Nephron progenitor cell (in vitro differentiated cells): Measurements from ENCODE around the gene PTGER2.

Experiments used
- DNase-seq: peaks from one replicate; pipeline ENCODE4 v3.0.0; 2021
- H3K27ac Mint-ChIP-seq: 2 replicates; pipeline ENCODE4 v1.8.0; 2021; ENCODE audit warnings: mild to moderate bottlenecking, moderate library complexity, mixed read lengths
- H3K27me3 Mint-ChIP-seq: 2 replicates; pipeline ENCODE4 v1.8.0; 2021; ENCODE audit warnings: mild to moderate bottlenecking, low read depth, mixed read lengths; ENCODE audit not compliant: poor library complexity
- H3K36me3 Mint-ChIP-seq: 2 replicates; pipeline ENCODE4 v1.8.0; 2021; ENCODE audit warnings: low read depth, mixed read lengths
- H3K4me1 Mint-ChIP-seq: 2 replicates; pipeline ENCODE4 v1.8.0; 2021; ENCODE audit warnings: mixed read lengths
- H3K4me3 Mint-ChIP-seq: 2 replicates; pipeline ENCODE4 v1.8.0; 2021; ENCODE audit warnings: mild to moderate bottlenecking, moderate library complexity, mixed read lengths
- H3K9me3 Mint-ChIP-seq: 2 replicates; pipeline ENCODE4 v1.8.0; 2021; ENCODE audit warnings: mild to moderate bottlenecking, moderate library complexity, mixed read lengths
- CTCF ChIP-seq: fragments of 200-600 bp; sonication (generic); IDR thresholded peaks from 2 replicates; pipeline ENCODE4 v1.5.0; 2021; ENCODE audit warnings: antibody characterized with exemption

Gene PTGER2

GRCh38 chr14:52310541-52310940 lies 3.6 kb upstream of the PTGER2 start:
- H3K27me3 Mint-ChIP-seq: peaks cover 56% of the 10 kb centered on the region

GRCh38 chr14:52312931-52313355 lies 1.2 kb upstream of the PTGER2 start:
- peak overlapping the region; percentile 90 for H3K4me3 Mint-ChIP-seq
- no peaks in the 10 kb centered on the region for H3K9me3 Mint-ChIP-seq
- no peak for DNase-seq
- no peak for TF ChIP-seq CTCF
- no peak overlapping the region for H3K27ac Mint-ChIP-seq
- peaks cover 75% of the 10 kb centered on the region for H3K27me3 Mint-ChIP-seq
- H3K4me1 Mint-ChIP-seq: peaks cover 38% of the 10 kb centered on the region
- no peaks in the 10 kb centered on the region for H3K36me3 Mint-ChIP-seq

More at GRCh38 chr14:52310541-52310940, 3.6 kb upstream of the PTGER2 start:
- H3K27ac Mint-ChIP-seq: no peak overlapping the region
- H3K4me3 Mint-ChIP-seq: no peak overlapping the region
- DNase-seq: no peak
- H3K4me1 Mint-ChIP-seq: peaks cover 37% of the 10 kb centered on the region
- no peak for TF ChIP-seq CTCF
- no peaks in the 10 kb centered on the region for H3K9me3 Mint-ChIP-seq
- no peaks in the 10 kb centered on the region for H3K36me3 Mint-ChIP-seq

- H3K27ac Mint-ChIP-seq: no peak overlapping the region
- no peaks in the 10 kb centered on the region for H3K36me3 Mint-ChIP-seq
- H3K9me3 Mint-ChIP-seq: no peaks in the 10 kb centered on the region
- no peak for TF ChIP-seq CTCF
- DNase-seq: no peak
- H3K4me1 Mint-ChIP-seq: peaks cover 38% of the 10 kb centered on the region
- peak overlapping the region; percentile 90 for H3K4me3 Mint-ChIP-seq
- peaks cover 79% of the 10 kb centered on the region for H3K27me3 Mint-ChIP-seq
Observed at GRCh38 chr14:52313462-52313861, 650 bp upstream of the PTGER2 start.

- peaks cover 38% of the 10 kb centered on the region for H3K4me1 Mint-ChIP-seq
- peaks cover under 1% of the 10 kb centered on the region for H3K9me3 Mint-ChIP-seq
- H3K27ac Mint-ChIP-seq: no peak overlapping the region
- peak; percentile 50 for DNase-seq
- H3K27me3 Mint-ChIP-seq: peaks cover 80% of the 10 kb centered on the region
- TF ChIP-seq CTCF: no peak
- H3K4me3 Mint-ChIP-seq: peak overlapping the region; percentile 94
- H3K36me3 Mint-ChIP-seq: peaks cover under 1% of the 10 kb centered on the region
Observed at GRCh38 chr14:52314595-52315354, 663 bp downstream of the PTGER2 start.

GRCh38 chr14:52315355-52315718 lies 1.2 kb downstream of the PTGER2 start:
- no peak overlapping the region for H3K27ac Mint-ChIP-seq
- H3K4me3 Mint-ChIP-seq: peak overlapping the region; percentile 94
- TF ChIP-seq CTCF: no peak
- DNase-seq: no peak
- H3K27me3 Mint-ChIP-seq: peaks cover 76% of the 10 kb centered on the region
- H3K4me1 Mint-ChIP-seq: peaks cover 38% of the 10 kb centered on the region
- H3K36me3 Mint-ChIP-seq: peaks cover 6% of the 10 kb centered on the region
- peaks cover 6% of the 10 kb centered on the region for H3K9me3 Mint-ChIP-seq

- Mint-ChIP-seq H3K27me3 (peaks cover 58% of the 10 kb centered on the region), H3K9me3 (peaks cover 32% of the 10 kb centered on the region)
- TF ChIP-seq CTCF: no peak
Observed at GRCh38 chr14:52318062-52318461, 4.0 kb downstream of the PTGER2 start.

More at GRCh38 chr14:52318062-52318461, 4.0 kb downstream of the PTGER2 start:
- Mint-ChIP-seq H3K36me3 (peaks cover 31% of the 10 kb centered on the region), H3K27ac (no peak overlapping the region), H3K4me1 (peaks cover 22% of the 10 kb centered on the region), H3K4me3 (no peak overlapping the region)
- DNase-seq: no peak
